Measurements from ENCODE around the gene FOXO6. TPM values are rescaled to one million over a fixed set of nuclear protein-coding genes. Genes with fewer than 3 reads are reported as not detected.

FOXO6 gene
- total and polyA plus RNA-seq, 2 of the 13 experiments (the other 11 are each of a cell fraction or from before 2014, with no cell fraction given) = 0.13 TPM; not detected in 1

DNA sequence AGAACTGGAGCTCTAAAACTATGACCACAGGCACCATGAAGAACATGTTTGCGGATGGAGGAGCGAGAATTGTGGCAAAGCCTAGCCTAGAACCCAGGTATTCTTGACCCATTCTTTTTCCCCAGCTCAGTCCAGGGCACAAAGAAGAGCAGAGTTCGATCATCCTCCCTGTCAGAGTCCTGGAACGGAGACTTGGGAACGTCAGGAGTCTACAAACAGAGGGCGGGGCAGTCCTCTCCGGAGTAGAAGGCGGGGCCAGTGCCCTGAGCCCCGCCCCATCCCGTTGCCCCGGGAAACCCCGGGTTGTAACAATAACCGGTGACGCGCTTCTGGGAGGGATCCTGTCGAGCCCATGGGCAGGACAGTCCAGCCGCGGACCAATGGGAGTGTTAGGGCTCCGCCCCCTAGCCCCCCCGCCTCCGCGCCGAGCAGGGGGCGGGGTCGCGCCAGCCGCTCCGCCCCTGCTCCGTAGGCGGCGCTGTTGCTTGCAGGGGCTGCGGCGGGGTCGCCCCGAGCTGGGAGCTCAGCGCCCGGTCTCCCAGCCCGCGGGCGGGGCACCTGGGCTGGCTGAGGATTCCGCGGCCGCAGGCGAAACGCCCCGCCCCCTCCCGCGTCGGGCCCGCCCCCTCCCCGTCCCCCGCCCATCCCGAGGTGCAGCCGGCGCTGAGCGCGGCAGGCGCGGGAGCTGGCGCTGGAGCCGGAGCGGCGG is at the start of gene FOXO6 (continued):
- TF ChIP-seq, protein P1, sequence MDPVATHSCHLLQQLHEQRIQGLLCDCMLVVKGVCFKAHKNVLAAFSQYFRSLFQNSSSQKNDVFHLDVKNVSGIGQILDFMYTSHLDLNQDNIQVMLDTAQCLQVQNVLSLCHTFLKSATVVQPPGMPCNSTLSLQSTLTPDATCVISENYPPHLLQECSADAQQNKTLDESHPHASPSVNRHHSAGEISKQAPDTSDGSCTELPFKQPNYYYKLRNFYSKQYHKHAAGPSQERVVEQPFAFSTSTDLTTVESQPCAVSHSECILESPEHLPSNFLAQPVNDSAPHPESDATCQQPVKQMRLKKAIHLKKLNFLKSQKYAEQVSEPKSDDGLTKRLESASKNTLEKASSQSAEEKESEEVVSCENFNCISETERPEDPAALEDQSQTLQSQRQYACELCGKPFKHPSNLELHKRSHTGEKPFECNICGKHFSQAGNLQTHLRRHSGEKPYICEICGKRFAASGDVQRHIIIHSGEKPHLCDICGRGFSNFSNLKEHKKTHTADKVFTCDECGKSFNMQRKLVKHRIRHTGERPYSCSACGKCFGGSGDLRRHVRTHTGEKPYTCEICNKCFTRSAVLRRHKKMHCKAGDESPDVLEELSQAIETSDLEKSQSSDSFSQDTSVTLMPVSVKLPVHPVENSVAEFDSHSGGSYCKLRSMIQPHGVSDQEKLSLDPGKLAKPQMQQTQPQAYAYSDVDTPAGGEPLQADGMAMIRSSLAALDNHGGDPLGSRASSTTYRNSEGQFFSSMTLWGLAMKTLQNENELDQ (CRISPR knock-in tag; IDR thresholded peaks at IDR 0.05; ENCODE audit: borderline replicate concordance) = no peak
- TF ChIP-seq ZNF607 (CRISPR knock-in tag; IDR thresholded peaks at IDR 0.05; ENCODE audit: borderline replicate concordance) = no peak
- peak; percentile 83; the same call in 1 of the 2 replicates for TF ChIP-seq U2AF2 (IDR thresholded peaks at IDR 0.05; ENCODE audit: low read depth, low read length)
- no peak for TF ChIP-seq ZC3H13 (CRISPR knock-in tag; IDR thresholded peaks at IDR 0.05)
- TF ChIP-seq RFX5 (IDR thresholded peaks at IDR 0.05; ENCODE audit: low read depth, low read length) = peak; percentile 46
- TF ChIP-seq, protein P2, sequence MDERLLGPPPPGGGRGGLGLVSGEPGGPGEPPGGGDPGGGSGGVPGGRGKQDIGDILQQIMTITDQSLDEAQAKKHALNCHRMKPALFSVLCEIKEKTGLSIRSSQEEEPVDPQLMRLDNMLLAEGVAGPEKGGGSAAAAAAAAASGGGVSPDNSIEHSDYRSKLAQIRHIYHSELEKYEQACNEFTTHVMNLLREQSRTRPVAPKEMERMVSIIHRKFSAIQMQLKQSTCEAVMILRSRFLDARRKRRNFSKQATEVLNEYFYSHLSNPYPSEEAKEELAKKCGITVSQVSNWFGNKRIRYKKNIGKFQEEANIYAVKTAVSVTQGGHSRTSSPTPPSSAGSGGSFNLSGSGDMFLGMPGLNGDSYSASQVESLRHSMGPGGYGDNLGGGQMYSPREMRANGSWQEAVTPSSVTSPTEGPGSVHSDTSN (CRISPR knock-in tag; IDR thresholded peaks at IDR 0.05) = no peak
- no peak for TF ChIP-seq ZNF468 (CRISPR knock-in tag; IDR thresholded peaks at IDR 0.05)
- TF ChIP-seq RFXAP (CRISPR knock-in tag; IDR thresholded peaks at IDR 0.05; ENCODE audit: borderline replicate concordance) = no peak
- TF ChIP-seq, protein P3, sequence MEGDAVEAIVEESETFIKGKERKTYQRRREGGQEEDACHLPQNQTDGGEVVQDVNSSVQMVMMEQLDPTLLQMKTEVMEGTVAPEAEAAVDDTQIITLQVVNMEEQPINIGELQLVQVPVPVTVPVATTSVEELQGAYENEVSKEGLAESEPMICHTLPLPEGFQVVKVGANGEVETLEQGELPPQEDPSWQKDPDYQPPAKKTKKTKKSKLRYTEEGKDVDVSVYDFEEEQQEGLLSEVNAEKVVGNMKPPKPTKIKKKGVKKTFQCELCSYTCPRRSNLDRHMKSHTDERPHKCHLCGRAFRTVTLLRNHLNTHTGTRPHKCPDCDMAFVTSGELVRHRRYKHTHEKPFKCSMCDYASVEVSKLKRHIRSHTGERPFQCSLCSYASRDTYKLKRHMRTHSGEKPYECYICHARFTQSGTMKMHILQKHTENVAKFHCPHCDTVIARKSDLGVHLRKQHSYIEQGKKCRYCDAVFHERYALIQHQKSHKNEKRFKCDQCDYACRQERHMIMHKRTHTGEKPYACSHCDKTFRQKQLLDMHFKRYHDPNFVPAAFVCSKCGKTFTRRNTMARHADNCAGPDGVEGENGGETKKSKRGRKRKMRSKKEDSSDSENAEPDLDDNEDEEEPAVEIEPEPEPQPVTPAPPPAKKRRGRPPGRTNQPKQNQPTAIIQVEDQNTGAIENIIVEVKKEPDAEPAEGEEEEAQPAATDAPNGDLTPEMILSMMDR (CRISPR knock-in tag; IDR thresholded peaks at IDR 0.05) = peak; percentile 80
- no peak for TF ChIP-seq MED8 (CRISPR knock-in tag; IDR thresholded peaks at IDR 0.05; ENCODE audit: insufficient replicate concordance)
- TF ChIP-seq TRIM24 (CRISPR knock-in tag; IDR thresholded peaks at IDR 0.05) = no peak
- TF ChIP-seq, protein P4, sequence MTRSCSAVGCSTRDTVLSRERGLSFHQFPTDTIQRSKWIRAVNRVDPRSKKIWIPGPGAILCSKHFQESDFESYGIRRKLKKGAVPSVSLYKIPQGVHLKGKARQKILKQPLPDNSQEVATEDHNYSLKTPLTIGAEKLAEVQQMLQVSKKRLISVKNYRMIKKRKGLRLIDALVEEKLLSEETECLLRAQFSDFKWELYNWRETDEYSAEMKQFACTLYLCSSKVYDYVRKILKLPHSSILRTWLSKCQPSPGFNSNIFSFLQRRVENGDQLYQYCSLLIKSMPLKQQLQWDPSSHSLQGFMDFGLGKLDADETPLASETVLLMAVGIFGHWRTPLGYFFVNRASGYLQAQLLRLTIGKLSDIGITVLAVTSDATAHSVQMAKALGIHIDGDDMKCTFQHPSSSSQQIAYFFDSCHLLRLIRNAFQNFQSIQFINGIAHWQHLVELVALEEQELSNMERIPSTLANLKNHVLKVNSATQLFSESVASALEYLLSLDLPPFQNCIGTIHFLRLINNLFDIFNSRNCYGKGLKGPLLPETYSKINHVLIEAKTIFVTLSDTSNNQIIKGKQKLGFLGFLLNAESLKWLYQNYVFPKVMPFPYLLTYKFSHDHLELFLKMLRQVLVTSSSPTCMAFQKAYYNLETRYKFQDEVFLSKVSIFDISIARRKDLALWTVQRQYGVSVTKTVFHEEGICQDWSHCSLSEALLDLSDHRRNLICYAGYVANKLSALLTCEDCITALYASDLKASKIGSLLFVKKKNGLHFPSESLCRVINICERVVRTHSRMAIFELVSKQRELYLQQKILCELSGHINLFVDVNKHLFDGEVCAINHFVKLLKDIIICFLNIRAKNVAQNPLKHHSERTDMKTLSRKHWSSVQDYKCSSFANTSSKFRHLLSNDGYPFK (CRISPR knock-in tag; IDR thresholded peaks at IDR 0.05; ENCODE audit: borderline replicate concordance) = no peak
- TF ChIP-seq, protein P5, sequence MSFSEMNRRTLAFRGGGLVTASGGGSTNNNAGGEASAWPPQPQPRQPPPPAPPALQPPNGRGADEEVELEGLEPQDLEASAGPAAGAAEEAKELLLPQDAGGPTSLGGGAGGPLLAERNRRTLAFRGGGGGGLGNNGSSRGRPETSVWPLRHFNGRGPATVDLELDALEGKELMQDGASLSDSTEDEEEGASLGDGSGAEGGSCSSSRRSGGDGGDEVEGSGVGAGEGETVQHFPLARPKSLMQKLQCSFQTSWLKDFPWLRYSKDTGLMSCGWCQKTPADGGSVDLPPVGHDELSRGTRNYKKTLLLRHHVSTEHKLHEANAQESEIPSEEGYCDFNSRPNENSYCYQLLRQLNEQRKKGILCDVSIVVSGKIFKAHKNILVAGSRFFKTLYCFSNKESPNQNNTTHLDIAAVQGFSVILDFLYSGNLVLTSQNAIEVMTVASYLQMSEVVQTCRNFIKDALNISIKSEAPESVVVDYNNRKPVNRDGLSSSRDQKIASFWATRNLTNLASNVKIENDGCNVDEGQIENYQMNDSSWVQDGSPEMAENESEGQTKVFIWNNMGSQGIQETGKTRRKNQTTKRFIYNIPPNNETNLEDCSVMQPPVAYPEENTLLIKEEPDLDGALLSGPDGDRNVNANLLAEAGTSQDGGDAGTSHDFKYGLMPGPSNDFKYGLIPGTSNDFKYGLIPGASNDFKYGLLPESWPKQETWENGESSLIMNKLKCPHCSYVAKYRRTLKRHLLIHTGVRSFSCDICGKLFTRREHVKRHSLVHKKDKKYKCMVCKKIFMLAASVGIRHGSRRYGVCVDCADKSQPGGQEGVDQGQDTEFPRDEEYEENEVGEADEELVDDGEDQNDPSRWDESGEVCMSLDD (CRISPR knock-in tag; IDR thresholded peaks at IDR 0.05; ENCODE audit: borderline replicate concordance) = no peak
- no peak for TF ChIP-seq ZNF773 (CRISPR knock-in tag; IDR thresholded peaks at IDR 0.05; ENCODE audit: borderline replicate concordance)
- no peak for TF ChIP-seq ZNF598 (CRISPR knock-in tag; IDR thresholded peaks at IDR 0.05; ENCODE audit: borderline replicate concordance)
- no peak for TF ChIP-seq NFE2 (CRISPR knock-in tag; IDR thresholded peaks at IDR 0.05)

Data from HepG2 (cell line).